SU-DHL-6 (cell line): ENCODE data around the gene WDPCP.

Source experiments
- EZH2phosphoT487 ChIP-seq: fragments of 200-600 bp; sonication (generic), shearing (Covaris generic); conservative IDR thresholded peaks from 2 replicates; pipeline ENCODE4 v1.6.1; 2018; ENCODE audit warnings: mild to moderate bottlenecking, antibody characterized with exemption, low read length, moderate library complexity, mixed read lengths
- TF ChIP-seq, protein P1 (sequence below): fragments of 200-600 bp; sonication (generic); IDR thresholded peaks from one replicate; pipeline ENCODE4 v1.5.1; 2017; ENCODE audit warnings: antibody characterized with exemption, mild to moderate bottlenecking, low read length, moderate library complexity; ENCODE audit not compliant: insufficient read depth, poor library complexity, severe bottlenecking

DNA sequence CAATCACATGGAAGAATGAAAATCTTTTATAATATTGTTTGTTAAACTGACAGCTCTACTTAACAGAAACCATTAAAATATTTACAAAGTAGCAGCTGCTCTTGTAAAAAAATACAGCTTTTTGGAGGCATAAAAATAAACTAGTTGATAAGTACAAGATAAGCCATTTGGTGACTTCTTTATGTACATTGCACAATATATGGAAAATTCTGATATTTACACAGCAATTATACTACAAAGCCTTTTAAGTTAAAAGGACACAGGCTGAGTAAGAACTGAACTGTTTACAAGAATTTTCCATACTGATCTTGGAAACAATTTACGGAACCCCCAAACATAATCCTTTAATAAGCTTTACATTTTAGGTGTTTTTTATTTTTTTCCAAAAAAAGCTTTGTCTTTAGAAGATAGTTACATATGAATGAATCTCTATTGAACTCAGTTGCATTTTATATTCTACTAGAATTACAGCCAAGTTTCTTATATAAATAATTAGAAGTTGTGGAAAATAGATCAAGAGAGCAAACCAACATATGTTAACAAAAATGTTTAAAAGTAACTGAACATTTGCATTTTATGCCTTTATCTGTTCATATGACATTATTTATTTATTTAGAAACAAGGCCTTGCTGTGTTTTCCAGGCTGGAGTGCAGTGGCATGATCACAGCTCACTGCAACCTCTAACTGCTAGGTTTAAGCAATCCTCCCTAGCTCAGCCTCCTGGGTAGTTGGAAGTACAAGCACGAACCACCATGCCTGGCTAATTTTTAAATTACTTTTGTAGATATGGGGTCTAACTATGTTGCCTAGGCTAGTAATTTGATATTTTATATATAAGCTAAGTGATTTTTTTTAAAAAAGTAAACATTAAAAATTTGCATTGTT lies 395.1 kb downstream of the WDPCP start:
- TF ChIP-seq, protein P1, sequence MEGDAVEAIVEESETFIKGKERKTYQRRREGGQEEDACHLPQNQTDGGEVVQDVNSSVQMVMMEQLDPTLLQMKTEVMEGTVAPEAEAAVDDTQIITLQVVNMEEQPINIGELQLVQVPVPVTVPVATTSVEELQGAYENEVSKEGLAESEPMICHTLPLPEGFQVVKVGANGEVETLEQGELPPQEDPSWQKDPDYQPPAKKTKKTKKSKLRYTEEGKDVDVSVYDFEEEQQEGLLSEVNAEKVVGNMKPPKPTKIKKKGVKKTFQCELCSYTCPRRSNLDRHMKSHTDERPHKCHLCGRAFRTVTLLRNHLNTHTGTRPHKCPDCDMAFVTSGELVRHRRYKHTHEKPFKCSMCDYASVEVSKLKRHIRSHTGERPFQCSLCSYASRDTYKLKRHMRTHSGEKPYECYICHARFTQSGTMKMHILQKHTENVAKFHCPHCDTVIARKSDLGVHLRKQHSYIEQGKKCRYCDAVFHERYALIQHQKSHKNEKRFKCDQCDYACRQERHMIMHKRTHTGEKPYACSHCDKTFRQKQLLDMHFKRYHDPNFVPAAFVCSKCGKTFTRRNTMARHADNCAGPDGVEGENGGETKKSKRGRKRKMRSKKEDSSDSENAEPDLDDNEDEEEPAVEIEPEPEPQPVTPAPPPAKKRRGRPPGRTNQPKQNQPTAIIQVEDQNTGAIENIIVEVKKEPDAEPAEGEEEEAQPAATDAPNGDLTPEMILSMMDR, result no peak
- TF ChIP-seq EZH2phosphoT487, result no peak
